Osteoblast (primary cell): ENCODE data around the gene PACS2. TPM values are rescaled to one million over a fixed set of nuclear protein-coding genes. Genes with fewer than 3 reads are reported as not detected.
"Not testable (repeated sequence)": the region's sequence is repeated elsewhere in the genome, so short reads cannot be mapped to it uniquely, and the experiment has no call there.

Experiments used
- DNase-seq: peaks from one replicate; pipeline ENCODE4 v3.0.0; 2011; ENCODE audit warnings: low spot score, mixed read lengths; ENCODE audit not compliant: insufficient read length; ENCODE audit errors: missing footprints
- H2AFZ ChIP-seq: 2 replicates; pipeline ENCODE4 v1.6.0; 2011; ENCODE audit warnings: mild to moderate bottlenecking, low read length
- H3K27ac ChIP-seq: 2 replicates; pipeline ENCODE4 v1.5.1; 2011; ENCODE audit warnings: mild to moderate bottlenecking, low read depth, low read length, moderate library complexity
- H3K27me3 ChIP-seq: 2 replicates; pipeline ENCODE4 v1.6.0; 2012; ENCODE audit warnings: mild to moderate bottlenecking, control low read depth, inconsistent platforms, low read length, moderate library complexity; ENCODE audit not compliant: insufficient read depth
- H3K36me3 ChIP-seq: 2 replicates; pipeline ENCODE4 v1.5.1; 2011; ENCODE audit warnings: mild to moderate bottlenecking, low read length, control low read depth, moderate library complexity; ENCODE audit not compliant: insufficient read depth
- H3K4me1 ChIP-seq: 2 replicates; pipeline ENCODE4 v1.5.1; 2011; ENCODE audit warnings: mild to moderate bottlenecking, low read length, control low read depth, moderate library complexity; ENCODE audit not compliant: insufficient read depth
- H3K4me2 ChIP-seq: 2 replicates; pipeline ENCODE4 v1.6.0; 2011; ENCODE audit warnings: mild to moderate bottlenecking, low read length; ENCODE audit not compliant: insufficient read depth
- H3K4me3 ChIP-seq: fragments of 200-600 bp; sonication (generic); 3 replicates; pipeline ENCODE4 v1.5.1; 2012; ENCODE audit warnings: mild to moderate bottlenecking, low read length, inconsistent platforms; ENCODE audit not compliant: insufficient read depth
- H3K79me2 ChIP-seq: 2 replicates; pipeline ENCODE4 v1.6.0; 2012; ENCODE audit warnings: mild to moderate bottlenecking, low read length, control low read depth, inconsistent platforms; ENCODE audit not compliant: insufficient read depth
- H3K9me3 ChIP-seq: 2 replicates; pipeline ENCODE4 v1.5.1; 2011; ENCODE audit warnings: low read depth, low read length, control low read depth
- H4K20me1 ChIP-seq: 2 replicates; pipeline ENCODE4 v1.6.0; 2012; ENCODE audit warnings: mild to moderate bottlenecking, low read length, control low read depth; ENCODE audit not compliant: insufficient read depth
- total RNA-seq: library from RNA; depleted of rRNA; stranded (reverse); fragments of >200 nt; gene quantifications from 2 replicates; pipeline ENCODE4 v1.2.3, GENCODE V29; 2012
- TF ChIP-seq, protein P1 (sequence below): IDR thresholded peaks from 2 replicates; pipeline ENCODE4 v1.5.1; 2011; ENCODE audit warnings: mild to moderate bottlenecking, low read depth, low read length, moderate library complexity; ENCODE audit errors: extremely low read depth

PACS2 gene
- total RNA-seq, 1 donor: 81.1 TPM

DNA sequence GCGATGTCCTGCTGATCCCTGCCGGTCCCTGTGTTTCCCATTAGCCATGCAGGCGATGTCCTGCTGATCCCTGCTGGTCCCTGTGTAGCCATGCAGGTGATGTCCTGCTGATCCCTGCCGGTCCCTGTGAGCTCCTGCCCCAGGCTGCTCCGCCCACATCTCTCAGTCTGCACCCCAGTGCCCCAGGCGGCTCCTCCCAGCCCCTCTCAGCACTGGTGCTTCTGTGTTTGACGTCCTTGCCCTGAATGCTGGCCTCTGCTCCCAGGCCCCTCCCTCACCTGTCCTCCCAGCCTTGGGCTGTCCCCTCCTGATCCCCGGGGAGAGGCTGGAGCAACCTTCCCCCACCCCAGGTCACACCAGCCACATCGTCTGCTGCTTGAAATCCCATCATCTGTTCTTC lies 42.4 kb downstream of the PACS2 start:
- Histone ChIP-seq H3K4me2 (no peak overlapping the region), H3K9me3 (no peaks in the 10 kb centered on the region), H3K36me3 (no peaks in the 10 kb centered on the region), H3K27me3 (no peaks in the 10 kb centered on the region), H3K79me2 (no peaks in the 10 kb centered on the region), H2AFZ (no peak overlapping the region), H3K27ac (no peak overlapping the region), H4K20me1 (peaks cover 6% of the 10 kb centered on the region), H3K4me3 (no peak overlapping the region), H3K4me1 (peaks cover 2% of the 10 kb centered on the region)
- no peak for DNase-seq
- TF ChIP-seq, protein P1, sequence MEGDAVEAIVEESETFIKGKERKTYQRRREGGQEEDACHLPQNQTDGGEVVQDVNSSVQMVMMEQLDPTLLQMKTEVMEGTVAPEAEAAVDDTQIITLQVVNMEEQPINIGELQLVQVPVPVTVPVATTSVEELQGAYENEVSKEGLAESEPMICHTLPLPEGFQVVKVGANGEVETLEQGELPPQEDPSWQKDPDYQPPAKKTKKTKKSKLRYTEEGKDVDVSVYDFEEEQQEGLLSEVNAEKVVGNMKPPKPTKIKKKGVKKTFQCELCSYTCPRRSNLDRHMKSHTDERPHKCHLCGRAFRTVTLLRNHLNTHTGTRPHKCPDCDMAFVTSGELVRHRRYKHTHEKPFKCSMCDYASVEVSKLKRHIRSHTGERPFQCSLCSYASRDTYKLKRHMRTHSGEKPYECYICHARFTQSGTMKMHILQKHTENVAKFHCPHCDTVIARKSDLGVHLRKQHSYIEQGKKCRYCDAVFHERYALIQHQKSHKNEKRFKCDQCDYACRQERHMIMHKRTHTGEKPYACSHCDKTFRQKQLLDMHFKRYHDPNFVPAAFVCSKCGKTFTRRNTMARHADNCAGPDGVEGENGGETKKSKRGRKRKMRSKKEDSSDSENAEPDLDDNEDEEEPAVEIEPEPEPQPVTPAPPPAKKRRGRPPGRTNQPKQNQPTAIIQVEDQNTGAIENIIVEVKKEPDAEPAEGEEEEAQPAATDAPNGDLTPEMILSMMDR: no peak

DNA sequence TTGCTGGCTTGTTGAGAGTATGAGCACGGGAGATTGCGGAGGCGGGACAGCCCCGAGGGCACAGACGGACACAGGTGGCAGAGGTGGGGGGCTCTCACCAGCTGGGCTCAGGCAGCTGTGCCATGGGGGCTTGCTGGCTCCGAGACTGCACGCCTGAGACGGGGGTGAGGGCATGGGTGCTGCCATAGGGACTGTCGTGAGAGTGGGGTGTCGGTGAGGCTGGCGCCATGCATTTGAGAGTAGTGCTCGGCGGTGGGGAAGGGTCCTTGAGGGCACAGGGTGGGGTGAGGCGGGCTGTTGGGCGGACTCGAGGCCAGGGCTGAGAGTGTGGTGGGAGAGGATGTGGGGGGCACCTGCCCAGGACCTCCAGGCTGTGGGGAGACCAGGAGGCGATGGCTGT lies 43.1 kb downstream of the PACS2 start:
- no peaks in the 10 kb centered on the region for H3K27me3 ChIP-seq
- H3K79me2 ChIP-seq: no peaks in the 10 kb centered on the region
- no peak overlapping the region for H3K4me3 ChIP-seq
- H3K27ac ChIP-seq: no peak overlapping the region
- TF ChIP-seq, protein P1: no peak
- no peak overlapping the region for H2AFZ ChIP-seq
- H3K9me3 ChIP-seq: no peaks in the 10 kb centered on the region
- H3K4me1 ChIP-seq: no peaks in the 10 kb centered on the region
- no peak overlapping the region for H3K4me2 ChIP-seq
- no peaks in the 10 kb centered on the region for H3K36me3 ChIP-seq
- peaks cover under 1% of the 10 kb centered on the region for H4K20me1 ChIP-seq
- no peak for DNase-seq

DNA sequence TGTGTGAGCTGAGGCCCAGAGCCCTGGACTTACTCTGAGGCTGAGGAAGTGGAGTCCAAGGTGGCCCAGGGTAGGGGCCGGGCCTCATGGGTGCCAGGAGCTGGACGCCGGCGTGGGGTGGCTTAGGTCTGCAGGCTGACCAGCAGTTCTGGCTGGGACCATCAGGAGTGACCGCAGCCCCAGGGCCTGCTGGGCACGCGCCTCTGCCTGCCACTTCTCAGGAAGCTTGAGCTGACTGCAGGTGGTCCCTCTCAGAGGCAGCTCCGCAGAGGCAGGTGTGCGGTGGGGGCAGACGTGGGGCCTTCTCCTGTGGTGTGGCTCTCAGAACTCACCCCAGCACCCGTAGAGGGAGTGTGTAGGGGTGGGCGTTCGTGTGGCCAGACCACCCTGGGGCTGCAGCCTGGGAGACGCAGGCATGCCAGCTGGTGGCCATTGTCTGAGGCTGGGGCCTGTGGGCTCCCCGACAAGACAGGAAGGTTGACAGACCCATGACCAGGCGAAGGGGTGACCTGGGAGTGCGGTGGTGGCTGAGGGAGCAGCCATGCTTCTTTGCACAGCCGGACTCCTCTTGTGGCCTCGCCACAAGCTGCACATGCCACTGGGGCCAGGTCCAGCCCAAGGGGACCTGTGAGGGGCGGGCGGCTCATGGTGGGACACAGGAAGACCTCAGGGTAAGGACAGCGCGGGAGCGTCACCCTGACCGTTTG lies 43.7 kb downstream of the PACS2 start:
- no peak overlapping the region for H3K27ac ChIP-seq
- no peaks in the 10 kb centered on the region for H3K27me3 ChIP-seq
- H3K9me3 ChIP-seq: no peaks in the 10 kb centered on the region
- H3K4me1 ChIP-seq: no peaks in the 10 kb centered on the region
- DNase-seq: no peak
- H4K20me1 ChIP-seq: no peaks in the 10 kb centered on the region
- TF ChIP-seq, protein P1: no peak
- H3K4me3 ChIP-seq: no peak overlapping the region
- no peak overlapping the region for H3K4me2 ChIP-seq
- no peaks in the 10 kb centered on the region for H3K79me2 ChIP-seq
- H2AFZ ChIP-seq: no peak overlapping the region
- H3K36me3 ChIP-seq: no peaks in the 10 kb centered on the region

DNA sequence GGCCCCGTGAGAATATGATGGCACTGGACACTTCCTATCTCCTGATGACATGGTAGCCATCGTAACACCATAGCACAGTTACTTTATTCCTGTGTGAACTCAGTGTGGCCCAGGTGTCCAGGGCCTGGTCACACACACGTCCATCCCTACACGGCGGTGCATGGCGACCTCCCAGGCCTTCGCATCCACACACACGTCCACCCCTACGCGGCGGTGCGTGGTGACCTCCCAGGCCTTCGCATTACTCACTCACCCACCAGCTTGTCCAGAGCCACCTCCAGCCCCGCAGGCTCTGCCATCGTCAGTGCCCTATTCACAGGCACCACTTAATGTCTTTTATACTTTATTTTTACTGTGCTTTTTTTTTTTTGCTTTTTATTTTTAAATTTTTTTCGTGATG lies 44.4 kb downstream of the PACS2 start:
- Histone ChIP-seq H3K4me2 (no peak overlapping the region), H3K79me2 (no peaks in the 10 kb centered on the region), H3K9me3 (no peaks in the 10 kb centered on the region), H2AFZ (no peak overlapping the region), H4K20me1 (no peaks in the 10 kb centered on the region), H3K36me3 (no peaks in the 10 kb centered on the region), H3K4me1 (no peaks in the 10 kb centered on the region), H3K27me3 (no peaks in the 10 kb centered on the region), H3K27ac (no peak overlapping the region), H3K4me3 (no peak overlapping the region)
- DNase-seq: no peak
- TF ChIP-seq, protein P1: no peak

DNA sequence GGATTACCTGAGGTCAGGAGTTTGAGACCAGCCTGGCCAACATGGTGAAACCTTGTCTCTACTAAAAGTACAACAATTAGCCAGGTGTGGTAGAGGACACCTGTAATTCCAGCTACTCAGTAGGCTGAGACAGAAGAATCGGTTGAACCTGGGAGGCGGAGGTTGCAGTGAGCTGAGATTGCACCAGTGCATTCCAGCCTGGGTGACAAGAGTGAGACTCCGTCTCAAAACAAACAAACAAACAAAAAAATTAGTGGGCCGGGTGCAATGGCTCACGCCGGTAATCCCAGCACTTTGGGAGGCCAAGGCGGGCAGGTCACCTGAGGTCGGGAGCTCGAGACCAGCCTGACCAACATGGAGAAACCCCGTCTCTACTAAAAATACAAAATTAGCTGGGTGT lies 46.9 kb downstream of the PACS2 start:
- DNase-seq, H3K79me2 ChIP-seq, H3K4me2 ChIP-seq, H3K27me3 ChIP-seq, H3K4me3 ChIP-seq, H3K9me3 ChIP-seq, H4K20me1 ChIP-seq, H3K36me3 ChIP-seq, H2AFZ ChIP-seq, H3K27ac ChIP-seq, H3K4me1 ChIP-seq: not testable (repeated sequence)
